H9 (cell line): ENCODE results near the gene COA8. TPM values are rescaled to one million over a fixed set of nuclear protein-coding genes. Genes with fewer than 3 reads are reported as not detected.

Experiments used
- DNase-seq: peaks from one replicate; pipeline ENCODE4 v3.0.0-alpha.2; 2017
- H2AFZ ChIP-seq: one replicate; pipeline ENCODE4 v1.6.1; 2013; ENCODE audit warnings: mild to moderate bottlenecking, low read length, control low read depth, moderate library complexity
- H2AK5ac ChIP-seq: 2 replicates; pipeline ENCODE4 v1.6.1; 2013; ENCODE audit warnings: low read length, control low read depth, mixed read lengths; ENCODE audit not compliant: insufficient read length
- H2BK120ac ChIP-seq: one replicate; pipeline ENCODE4 v1.6.1; 2013; ENCODE audit warnings: low read depth, mild to moderate bottlenecking, low read length, control low read depth, inconsistent platforms; ENCODE audit not compliant: poor library complexity, severe bottlenecking
- H2BK12ac ChIP-seq: 2 replicates; pipeline ENCODE4 v1.6.1; 2013; ENCODE audit warnings: low read length, control low read depth, mixed read lengths, low read depth; ENCODE audit not compliant: insufficient read length
- H2BK15ac ChIP-seq: 2 replicates; pipeline ENCODE4 v1.6.1; 2013; ENCODE audit warnings: low read depth, low read length, control low read depth
- H2BK20ac ChIP-seq: one replicate; pipeline ENCODE4 v1.6.1; 2013; ENCODE audit warnings: low read depth, mild to moderate bottlenecking, low read length, control low read depth, inconsistent platforms; ENCODE audit not compliant: poor library complexity, severe bottlenecking
- H2BK5ac ChIP-seq: 2 replicates; pipeline ENCODE4 v1.6.1; 2013; ENCODE audit warnings: low read length, control low read depth, mixed read lengths; ENCODE audit not compliant: insufficient read length
- H3K14ac ChIP-seq: 2 replicates; pipeline ENCODE4 v1.6.1; 2013; ENCODE audit warnings: low read length, control low read depth; ENCODE audit not compliant: insufficient read depth
- H3K18ac ChIP-seq: 2 replicates; pipeline ENCODE4 v1.6.1; 2013; ENCODE audit warnings: low read depth, mild to moderate bottlenecking, mixed read lengths, low read length, control low read depth; ENCODE audit not compliant: insufficient read length
- H3K23ac ChIP-seq: 2 replicates; pipeline ENCODE4 v1.6.1; 2013; ENCODE audit warnings: low read length, control low read depth, mixed read lengths, low read depth; ENCODE audit not compliant: insufficient read length
- H3K23me2 ChIP-seq: 2 replicates; pipeline ENCODE4 v1.6.1; 2013; ENCODE audit warnings: low read depth, mild to moderate bottlenecking, mixed read lengths, low read length, control low read depth; ENCODE audit not compliant: insufficient read length, poor library complexity, severe bottlenecking
- H3K27ac ChIP-seq: 2 replicates; pipeline ENCODE4 v1.5.1; 2013; ENCODE audit warnings: low read length, control low read depth, mixed read lengths, low read depth; ENCODE audit not compliant: insufficient read length
- H3K27me3 ChIP-seq: 2 replicates; pipeline ENCODE4 v1.6.1; 2013; ENCODE audit warnings: low read length, control low read depth, inconsistent platforms; ENCODE audit not compliant: insufficient read depth
- H3K4ac ChIP-seq: 2 replicates; pipeline ENCODE4 v1.6.1; 2013; ENCODE audit warnings: low read depth, mild to moderate bottlenecking, control low read depth, inconsistent platforms, low read length, moderate library complexity
- H3K4me1 ChIP-seq: 2 replicates; pipeline ENCODE4 v1.6.1; 2013; ENCODE audit warnings: low read length, control low read depth, inconsistent platforms; ENCODE audit not compliant: insufficient read depth
- H3K4me2 ChIP-seq: 2 replicates; pipeline ENCODE4 v1.6.1; 2013; ENCODE audit warnings: low read length, control low read depth, mixed read lengths; ENCODE audit not compliant: insufficient read length, insufficient read depth
- H3K56ac ChIP-seq: 2 replicates; pipeline ENCODE4 v1.6.1; 2013; ENCODE audit warnings: low read depth, mild to moderate bottlenecking, mixed read lengths, low read length, control low read depth; ENCODE audit not compliant: insufficient read length
- H3K79me1 ChIP-seq: 2 replicates; pipeline ENCODE4 v1.6.1; 2013; ENCODE audit warnings: low read depth, mild to moderate bottlenecking, moderate library complexity, low read length, control low read depth, inconsistent platforms; ENCODE audit not compliant: insufficient read depth, poor library complexity, severe bottlenecking
- H3K79me2 ChIP-seq: 2 replicates; pipeline ENCODE4 v1.6.1; 2013; ENCODE audit warnings: low read length, control low read depth, inconsistent platforms; ENCODE audit not compliant: insufficient read depth
- H3K9ac ChIP-seq: 2 replicates; pipeline ENCODE4 v1.6.1; 2013; ENCODE audit warnings: low read length, control low read depth, mixed read lengths; ENCODE audit not compliant: insufficient read length; ENCODE audit errors: extremely low read depth
- H3K9me3 ChIP-seq: one replicate; pipeline ENCODE4 v1.6.1; 2013; ENCODE audit warnings: low read depth, low read length, inconsistent platforms; ENCODE audit not compliant: control insufficient read depth
- H3T11ph ChIP-seq: one replicate; pipeline ENCODE4 v1.6.1; 2013; ENCODE audit warnings: mild to moderate bottlenecking, low read length, control low read depth, inconsistent platforms
- H4K20me1 ChIP-seq: one replicate; pipeline ENCODE4 v1.6.1; 2013; ENCODE audit not compliant: control insufficient read depth, insufficient read length, insufficient read depth
- H4K5ac ChIP-seq: 2 replicates; pipeline ENCODE4 v1.6.1; 2013; ENCODE audit warnings: low read depth, mild to moderate bottlenecking, mixed read lengths, low read length, control low read depth; ENCODE audit not compliant: insufficient read length
- H4K8ac ChIP-seq: replicated peaks from 2 replicates; pipeline ENCODE4 v1.6.1; 2013; ENCODE audit warnings: low read length, control low read depth, mixed read lengths, low read depth; ENCODE audit not compliant: insufficient read length
- H4K91ac ChIP-seq: 2 replicates; pipeline ENCODE4 v1.6.1; 2013; ENCODE audit warnings: low read depth, mild to moderate bottlenecking, moderate library complexity, mixed read lengths, low read length, control low read depth; ENCODE audit not compliant: insufficient read length
- H3K27ac Mint-ChIP-seq, 3 experiments: 2 replicates in 2 of 3; 3 replicates in 1 of 3; pipeline ENCODE4 v1.8.0; 2020 to 2021; ENCODE audit warnings: mixed read lengths in 3 of 3, mild to moderate bottlenecking in 1 of 3, moderate library complexity in 1 of 3
- H3K27me3 Mint-ChIP-seq: 2 replicates; pipeline ENCODE4 v1.8.0; 2021; ENCODE audit warnings: low read depth, mild to moderate bottlenecking, moderate library complexity, mixed read lengths
- H3K36me3 Mint-ChIP-seq, 3 experiments: 2 replicates in 2 of 3; 3 replicates in 1 of 3; pipeline ENCODE4 v1.8.0; 2020 to 2021; ENCODE audit warnings: low read depth in 3 of 3, mixed read lengths in 3 of 3; ENCODE audit not compliant: insufficient read depth in 1 of 3
- H3K4me1 Mint-ChIP-seq, 2 experiments: 2 replicates each; pipeline ENCODE4 v1.8.0; 2020; ENCODE audit warnings: mixed read lengths in 2 of 2
- H3K4me3 Mint-ChIP-seq, 2 experiments: 2 replicates in 1 of 2; 3 replicates in 1 of 2; pipeline ENCODE4 v1.8.0; 2020 to 2021; ENCODE audit warnings: mild to moderate bottlenecking in 2 of 2, mixed read lengths in 2 of 2, moderate library complexity in 1 of 2
- H3K9me3 Mint-ChIP-seq, 2 experiments: 2 replicates in 1 of 2; 3 replicates in 1 of 2; pipeline ENCODE4 v1.8.0; 2020; ENCODE audit warnings: mild to moderate bottlenecking in 2 of 2, mixed read lengths in 2 of 2, moderate library complexity in 1 of 2
- WGBS: extraction: QIAGEN DNeasy Blood & Tissue Kit; methylation state at CpG from one replicate; pipeline ENCODE4 v1.1.7; 2013; ENCODE audit warnings: missing lambda C conversion rate, low lambda C conversion rate, mixed read lengths; ENCODE audit not compliant: insufficient read length; ENCODE audit errors: extremely low coverage; 5-methylcytosine and 5-hydroxymethylcytosine counted together
- total RNA-seq: library from RNA; stranded (reverse); gene quantifications from 2 replicates; pipeline ENCODE4 v1.2.1, GENCODE V29; 2021
- TF ChIP-seq, protein P1 (sequence below): fragments of 200-600 bp; sonication (generic); conservative IDR thresholded peaks from 3 replicates; pipeline ENCODE4 v1.8.0; 2021; ENCODE audit warnings: antibody characterized with exemption, mild to moderate bottlenecking

The COA8 gene
- total RNA-seq, 1 experiment from 2014 or later, result 45.5 TPM

DNA sequence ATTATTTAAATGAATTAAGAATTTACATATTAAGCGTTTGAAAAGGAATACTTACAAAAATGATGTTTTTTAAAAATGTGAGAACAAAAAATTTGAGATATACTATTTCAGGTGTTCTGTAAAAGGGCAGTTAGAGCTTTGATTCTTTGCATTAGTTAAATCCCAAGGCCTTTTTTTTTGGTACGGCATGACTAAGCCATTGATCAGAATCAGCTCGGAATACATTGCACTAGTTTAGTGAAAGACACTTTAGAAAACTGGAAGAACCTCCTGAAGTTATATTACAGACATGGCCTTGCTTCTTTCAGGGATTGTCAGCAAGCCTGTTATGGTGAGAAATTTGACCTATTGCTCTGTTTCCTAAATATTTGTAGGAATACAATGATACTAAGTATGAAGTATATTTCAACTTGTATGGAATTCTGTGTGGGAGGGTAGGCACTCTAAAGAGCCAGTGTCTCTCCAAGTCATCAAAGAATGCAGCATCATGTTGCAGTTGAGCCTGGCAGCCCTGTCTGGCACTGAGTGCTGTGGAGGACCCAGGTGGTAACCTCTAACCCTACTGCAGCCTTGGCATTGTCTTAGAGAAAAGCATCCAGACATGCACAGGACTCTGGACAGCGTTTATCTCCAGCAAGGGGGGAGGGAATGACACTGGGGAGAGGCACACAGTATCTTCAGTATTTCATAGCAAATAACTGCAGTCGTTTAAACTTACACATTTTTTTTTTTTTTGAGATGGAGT, 67.8 kb downstream of the COA8 start:
- peak overlapping the region; percentile 84 for H3K4me2 ChIP-seq
- H3K9me3 Mint-ChIP-seq, result no peaks in the 10 kb centered on the region
- H3K4ac ChIP-seq, result no peak overlapping the region
- H2AFZ ChIP-seq, result no peak overlapping the region
- H3K79me2 ChIP-seq, result peaks cover 33% of the 10 kb centered on the region; the same call in 1 of the 2 replicates
- H4K20me1 ChIP-seq, result no peaks in the 10 kb centered on the region
- H3K9ac ChIP-seq, result no peak overlapping the region
- peak overlapping the region; percentile 88 to 94 for H3K4me3 Mint-ChIP-seq
- H3K56ac ChIP-seq, result no peak overlapping the region
- no peak overlapping the region for H3K14ac ChIP-seq
- H2BK5ac ChIP-seq, result no peak overlapping the region
- H3K27ac ChIP-seq, result no peak overlapping the region
- H3K4me1 ChIP-seq, result peaks cover 2% of the 10 kb centered on the region; the same call in 1 of the 2 replicates
- peaks cover 27 to 31% of the 10 kb centered on the region in 2 experiments for H3K4me1 Mint-ChIP-seq
- H3K23me2 ChIP-seq, result peaks cover 8% of the 10 kb centered on the region
- no peak overlapping the region for H3K27ac Mint-ChIP-seq
- H3T11ph ChIP-seq, result no peak overlapping the region
- H4K8ac ChIP-seq, result no peak overlapping the region
- no peak for DNase-seq
- H2BK20ac ChIP-seq, result no peak overlapping the region
- no CpG with 5 or more reads among the region's 5 CpGs for WGBS
- no peak overlapping the region for H2BK15ac ChIP-seq
- H2AK5ac ChIP-seq, result no peak overlapping the region
- H3K18ac ChIP-seq, result no peak overlapping the region
- H3K23ac ChIP-seq, result no peak overlapping the region
- no peaks in the 10 kb centered on the region for H3K27me3 ChIP-seq
- no peak overlapping the region for H4K5ac ChIP-seq
- H3K36me3 Mint-ChIP-seq, result peaks cover 4 to 11% (median 7%) of the 10 kb centered on the region in 3 experiments; a peak in 4 of 7 replicates
- H3K9me3 ChIP-seq, result no peaks in the 10 kb centered on the region
- H2BK12ac ChIP-seq, result no peak overlapping the region
- no peaks in the 10 kb centered on the region for H3K79me1 ChIP-seq
- H3K27me3 Mint-ChIP-seq, result peaks cover 6% of the 10 kb centered on the region; the same call in 1 of the 2 replicates
- H4K91ac ChIP-seq, result no peak overlapping the region
- H2BK120ac ChIP-seq, result no peak overlapping the region
- TF ChIP-seq, protein P1, sequence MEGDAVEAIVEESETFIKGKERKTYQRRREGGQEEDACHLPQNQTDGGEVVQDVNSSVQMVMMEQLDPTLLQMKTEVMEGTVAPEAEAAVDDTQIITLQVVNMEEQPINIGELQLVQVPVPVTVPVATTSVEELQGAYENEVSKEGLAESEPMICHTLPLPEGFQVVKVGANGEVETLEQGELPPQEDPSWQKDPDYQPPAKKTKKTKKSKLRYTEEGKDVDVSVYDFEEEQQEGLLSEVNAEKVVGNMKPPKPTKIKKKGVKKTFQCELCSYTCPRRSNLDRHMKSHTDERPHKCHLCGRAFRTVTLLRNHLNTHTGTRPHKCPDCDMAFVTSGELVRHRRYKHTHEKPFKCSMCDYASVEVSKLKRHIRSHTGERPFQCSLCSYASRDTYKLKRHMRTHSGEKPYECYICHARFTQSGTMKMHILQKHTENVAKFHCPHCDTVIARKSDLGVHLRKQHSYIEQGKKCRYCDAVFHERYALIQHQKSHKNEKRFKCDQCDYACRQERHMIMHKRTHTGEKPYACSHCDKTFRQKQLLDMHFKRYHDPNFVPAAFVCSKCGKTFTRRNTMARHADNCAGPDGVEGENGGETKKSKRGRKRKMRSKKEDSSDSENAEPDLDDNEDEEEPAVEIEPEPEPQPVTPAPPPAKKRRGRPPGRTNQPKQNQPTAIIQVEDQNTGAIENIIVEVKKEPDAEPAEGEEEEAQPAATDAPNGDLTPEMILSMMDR, result no peak
